ENCODE results near the gene CEND1. TPM values are rescaled to one million over a fixed set of nuclear protein-coding genes. Genes with fewer than 3 reads are reported as not detected.
A peak's percentile ranks its signal among the peaks of the same experiment; 100 is the strongest.

Gene CEND1
- total and polyA plus RNA-seq, 2 of the 13 experiments (the other 11 are each of a cell fraction or from before 2014, with no cell fraction given) = not detected

GRCh38 chr11:819943-820649, 30.2 kb upstream of the CEND1 start (continued):
- TF ChIP-seq SAP130 (CRISPR knock-in tag; IDR thresholded peaks at IDR 0.05; ENCODE audit: low read depth) (peak; percentile 59), ZNF687 (CRISPR knock-in tag; IDR thresholded peaks at IDR 0.05) (0 out of 2 replicates have a peak, but pooled peaks have one; percentile 18), HDAC1 (CRISPR knock-in tag; IDR thresholded peaks at IDR 0.05) (peak; percentile 20; the same call in 1 of the 2 replicates), MEF2D (CRISPR knock-in tag; IDR thresholded peaks at IDR 0.05) (peak; percentile 66; the same call in 1 of the 2 replicates), GABPB1 (CRISPR knock-in tag; IDR thresholded peaks at IDR 0.05) (peak; percentile 79), PRDM15 (CRISPR knock-in tag; IDR thresholded peaks at IDR 0.05) (0 out of 2 replicates have a peak, but pooled peaks have one; percentile 6), CHCHD3 (CRISPR knock-in tag; IDR thresholded peaks at IDR 0.05) (0 out of 2 replicates have a peak, but pooled peaks have one; percentile 80), MNT (IDR thresholded peaks at IDR 0.05) (peak; percentile 11; the same call in 1 of the 2 replicates), TBX2 (CRISPR knock-in tag; IDR thresholded peaks at IDR 0.05; ENCODE audit: borderline replicate concordance) (peak; percentile 35), PHF21A (CRISPR knock-in tag; IDR thresholded peaks at IDR 0.05) (0 out of 2 replicates have a peak, but pooled peaks have one; percentile 8), NFYC (CRISPR knock-in tag; IDR thresholded peaks at IDR 0.05) (peak; percentile 46; the same call in 1 of the 2 replicates), ZGPAT (CRISPR knock-in tag; IDR thresholded peaks at IDR 0.05) (peak; percentile 10; the same call in 1 of the 2 replicates)

Measured in HepG2 (cell line).